ENCODE data around the gene TMPRSS7. TPM values are rescaled to one million over a fixed set of nuclear protein-coding genes. Genes with fewer than 3 reads are reported as not detected.

Gene TMPRSS7
- polyA plus RNA-seq, 1 of the 3 experiments (the other 2 are of a cell fraction): 0.02 TPM

GRCh38 chr3:112124907-112125607, 90.5 kb downstream of the TMPRSS7 start:
- no peak overlapping the region for H3K9ac ChIP-seq
- no peaks in the 10 kb centered on the region for H3K9me3 ChIP-seq
- peaks cover 0 to 9% of the 10 kb centered on the region in 2 experiments for H3K36me3 ChIP-seq (replicated peaks in 1 of 2; ENCODE audit: control insufficient read depth in 1 of 2, insufficient read depth in 2 of 2, low read length in 1 of 2)
- TF ChIP-seq EP300 (IDR thresholded peaks at IDR 0.05; ENCODE audit: borderline replicate concordance in 1 of 2, low read depth in 1 of 2, low read length in 1 of 2) (no peak), GATA2 (CRISPR knock-in tag; IDR thresholded peaks at IDR 0.05) (no peak), ZBTB33 (IDR thresholded peaks at IDR 0.05; ENCODE audit: borderline replicate concordance, low read depth) (no peak), YY1 (IDR thresholded peaks at IDR 0.05; ENCODE audit: low read depth) (no peak), TEAD4 (IDR thresholded peaks at IDR 0.05; ENCODE audit: borderline replicate concordance, insufficient read depth) (no peak), POLR2AphosphoS5 (IDR thresholded peaks at IDR 0.05; ENCODE audit: low read depth, low read length) (no peak), FOXM1 (IDR thresholded peaks at IDR 0.05; ENCODE audit: low read depth) (no peak), MAX (IDR thresholded peaks at IDR 0.05; ENCODE audit: low read depth) (no peak), FOXJ3 (CRISPR knock-in tag; IDR thresholded peaks at IDR 0.05) (no peak), FOSL2 (IDR thresholded peaks at IDR 0.05; ENCODE audit: borderline replicate concordance, low read depth) (no peak)
- H3K4me3 ChIP-seq (ENCODE audit: low read depth in 2 of 2, low read length in 1 of 2): no peak overlapping the region
- 94% methylated on average over 5 of the region's 5 CpGs for WGBS (ENCODE audit: low lambda C conversion rate)
- CTCF ChIA-PET: interaction anchor here (1.0 to 4.7 kb wide), 4 partner anchors 12 to 406 kb away, joined by 4 to 29 read pairs (median 5); no protein-coding TSS in a partner anchor
- no peak overlapping the region for H3K4me2 ChIP-seq
- H3K79me2 ChIP-seq (ENCODE audit: insufficient read depth): no peaks in the 10 kb centered on the region
- no peaks in the 10 kb centered on the region for H4K20me1 ChIP-seq (ENCODE audit: insufficient read depth)
- POLR2A ChIA-PET: no interaction called here
- no peak overlapping the region for H2AFZ ChIP-seq (ENCODE audit: low read depth)
- no peaks in the 10 kb centered on the region for H3K4me1 ChIP-seq (ENCODE audit: control insufficient read depth in 1 of 2, insufficient read depth in 2 of 2, low read depth in 1 of 2, low read length in 1 of 2)
- no peaks in the 10 kb centered on the region for H3K27me3 ChIP-seq (ENCODE audit: insufficient read depth)
- H3K9me2 ChIP-seq: no peaks in the 10 kb centered on the region
- no peaks in the 10 kb centered on the region for H3F3A ChIP-seq (replicated peaks; ENCODE audit: insufficient read depth)
- no peak overlapping the region for H3K27ac ChIP-seq (ENCODE audit: low read depth in 2 of 2, low read length in 1 of 2)
- DNase-seq: no peak

- no peaks in the 10 kb centered on the region for H3K27me3 ChIP-seq (ENCODE audit: insufficient read depth)
- no peaks in the 10 kb centered on the region for H3K9me3 ChIP-seq
- CTCF ChIA-PET: interaction anchor here (1.2 to 4.7 kb wide), 2 partner anchors 11 to 15 kb away, joined by 3 to 29 read pairs; no protein-coding TSS in a partner anchor
- no peak for TF ChIP-seq NFIC (IDR thresholded peaks at IDR 0.05; ENCODE audit: borderline replicate concordance)
- TF ChIP-seq IRF3 (IDR thresholded peaks at IDR 0.05; ENCODE audit: low read depth, low read length): no peak
- no peak for TF ChIP-seq RCOR1 (IDR thresholded peaks at IDR 0.05; ENCODE audit: low read length)
- no peak for TF ChIP-seq EP300 (IDR thresholded peaks at IDR 0.05; ENCODE audit: borderline replicate concordance in 1 of 2, low read depth in 1 of 2, low read length in 1 of 2)
- TF ChIP-seq FOXJ3 (CRISPR knock-in tag; IDR thresholded peaks at IDR 0.05): no peak
- no peak for TF ChIP-seq NRF1 (IDR thresholded peaks at IDR 0.05; ENCODE audit: low read depth, low read length)
- TF ChIP-seq GATA2 (CRISPR knock-in tag; IDR thresholded peaks at IDR 0.05): no peak
- TF ChIP-seq RAD21 (IDR thresholded peaks at IDR 0.05; ENCODE audit: low read length): no peak
- TF ChIP-seq MAX (IDR thresholded peaks at IDR 0.05; ENCODE audit: low read depth): no peak
- no peak for TF ChIP-seq USF2 (IDR thresholded peaks at IDR 0.05; ENCODE audit: borderline replicate concordance, low read depth, low read length)
- TF ChIP-seq RFX5 (IDR thresholded peaks at IDR 0.05; ENCODE audit: low read length): no peak
- no peak for TF ChIP-seq FOXM1 (IDR thresholded peaks at IDR 0.05; ENCODE audit: low read depth)
- TF ChIP-seq JUND (IDR thresholded peaks at IDR 0.05): no peak
- no peak for TF ChIP-seq ELF1 (IDR thresholded peaks at IDR 0.05)
- no peak for TF ChIP-seq POLR2AphosphoS5 (IDR thresholded peaks at IDR 0.05; ENCODE audit: low read depth, low read length)
- H3F3A ChIP-seq (replicated peaks; ENCODE audit: insufficient read depth): no peaks in the 10 kb centered on the region
- H3K4me2 ChIP-seq: no peak overlapping the region
- WGBS (ENCODE audit: low lambda C conversion rate): 83% methylated on average over 1 of the region's 1 CpG
- peaks cover 0 to 9% of the 10 kb centered on the region in 2 experiments for H3K36me3 ChIP-seq (replicated peaks in 1 of 2; ENCODE audit: control insufficient read depth in 1 of 2, insufficient read depth in 2 of 2, low read length in 1 of 2)
- H3K9me2 ChIP-seq: no peaks in the 10 kb centered on the region
- no peak overlapping the region for H3K27ac ChIP-seq (ENCODE audit: low read depth in 2 of 2, low read length in 1 of 2)
- no peak overlapping the region for H3K9ac ChIP-seq
- no peak overlapping the region for H2AFZ ChIP-seq (ENCODE audit: low read depth)
- no peak overlapping the region for H3K4me3 ChIP-seq (ENCODE audit: low read depth in 2 of 2, low read length in 1 of 2)
- no peak for DNase-seq
- H3K4me1 ChIP-seq (ENCODE audit: control insufficient read depth in 1 of 2, insufficient read depth in 2 of 2, low read depth in 1 of 2, low read length in 1 of 2): no peaks in the 10 kb centered on the region
- no peaks in the 10 kb centered on the region for H4K20me1 ChIP-seq (ENCODE audit: insufficient read depth)
- H3K79me2 ChIP-seq (ENCODE audit: insufficient read depth): no peaks in the 10 kb centered on the region
- POLR2A ChIA-PET: no interaction called here
Observed at GRCh38 chr3:112126511-112126911, 92.0 kb downstream of the TMPRSS7 start.

All from SK-N-SH (cell line).